PC-3 (cell line): ENCODE measurements around the gene FAM3B. TPM values are rescaled to one million over a fixed set of nuclear protein-coding genes. Genes with fewer than 3 reads are reported as not detected.
A peak's percentile ranks its signal among the peaks of the same experiment; 100 is the strongest.

Experiments used
- ATAC-seq: fragments of 200-7000 bp; cut with Tn5 transposase; 2 replicates; pipeline ENCODE4 v1.9.1; 2020; ENCODE audit warnings: mild to moderate bottlenecking, moderate library complexity
- BruUV-seq: library from RNA; stranded (reverse); fragments of 400-500 nt; replicated peaks from 2 replicates; lab custom pipeline; 2021; lab: Mats Ljungman, UMichigan
- CTCF ChIA-PET: fragments of 300-600 bp; sonication (Branson Sonifier 250); formaldehyde crosslinking; loops from one replicate; lab custom pipeline; 2022; ENCODE audit warnings: antibody characterized with exemption; lab: Charles Lee
- POLR2A ChIA-PET: fragments of 300-600 bp; sonication (Branson Sonifier 250); formaldehyde crosslinking; loops from one replicate; lab custom pipeline; 2022; ENCODE audit warnings: antibody characterized with exemption; ENCODE audit not compliant: unreplicated experiment; lab: Charles Lee
- DNase-seq: peaks from one replicate; pipeline ENCODE4 v3.0.0-alpha.2; 2015
- H2AFZ ChIP-seq: fragments of 300-600 bp; sonication (generic); 2 replicates; pipeline ENCODE4 v1.6.0; 2016; ENCODE audit warnings: antibody characterized with exemption, low read length
- H3F3A ChIP-seq: fragments of 300-600 bp; sonication (generic); one replicate; pipeline ENCODE4 v1.6.0; 2017; ENCODE audit warnings: antibody characterized with exemption, low read length, control low read depth, mild to moderate bottlenecking; ENCODE audit not compliant: unreplicated experiment
- H3K27ac ChIP-seq: fragments of 300-600 bp; sonication (generic); 2 replicates; pipeline ENCODE4 v1.5.1; 2016; ENCODE audit warnings: mild to moderate bottlenecking, low read length
- H3K27me3 ChIP-seq: fragments of 300-600 bp; sonication (generic); 2 replicates; pipeline ENCODE4 v1.6.1; 2016; ENCODE audit warnings: low read length, mixed read lengths
- H3K36me3 ChIP-seq: fragments of 300-600 bp; sonication (generic); 2 replicates; pipeline ENCODE4 v1.6.1; 2016; ENCODE audit warnings: low read depth, mixed run types, low read length, mixed read lengths
- H3K4me1 ChIP-seq: fragments of 300-600 bp; sonication (generic); 2 replicates; pipeline ENCODE4 v1.5.1; 2016; ENCODE audit warnings: low read length; ENCODE audit not compliant: insufficient read depth
- H3K4me2 ChIP-seq: fragments of 300-600 bp; sonication (generic); 2 replicates; pipeline ENCODE4 v1.6.0; 2016; ENCODE audit warnings: low read length
- H3K4me3 ChIP-seq: fragments of 300-600 bp; sonication (generic); 2 replicates; pipeline ENCODE4 v1.5.1; 2016; ENCODE audit warnings: mild to moderate bottlenecking, low read length, mixed read lengths
- H3K79me2 ChIP-seq: fragments of 300-600 bp; sonication (generic); 2 replicates; pipeline ENCODE4 v1.6.1; 2017; ENCODE audit warnings: low read length, mixed read lengths
- H3K9ac ChIP-seq: fragments of 300-600 bp; sonication (generic); 2 replicates; pipeline ENCODE4 v1.6.0; 2016; ENCODE audit warnings: mild to moderate bottlenecking, low read length
- H3K9me2 ChIP-seq: fragments of 300-600 bp; sonication (generic); replicated peaks from 2 replicates; pipeline ENCODE4 v1.6.1; 2016; ENCODE audit warnings: mixed run types, low read length, mixed read lengths
- H3K9me3 ChIP-seq: fragments of 300-600 bp; sonication (generic); 2 replicates; pipeline ENCODE4 v1.6.1; 2016; ENCODE audit warnings: low read length, mixed read lengths
- H4K20me1 ChIP-seq: fragments of 300-600 bp; sonication (generic); 2 replicates; pipeline ENCODE4 v1.6.1; 2016; ENCODE audit warnings: low read length, mixed read lengths
- CTCF ChIP-seq: fragments of 300-600 bp; sonication (generic); conservative IDR thresholded peaks from 2 replicates; pipeline ENCODE4 v1.5.1; 2017; ENCODE audit warnings: antibody characterized with exemption, low read depth, mild to moderate bottlenecking, low read length
- EZH2 ChIP-seq: fragments of 300-600 bp; sonication (generic); IDR thresholded peaks from one replicate; pipeline ENCODE4 v1.6.1; 2017; ENCODE audit warnings: antibody characterized with exemption, mild to moderate bottlenecking, low read length; ENCODE audit not compliant: unreplicated experiment
- EZH2phosphoT487 ChIP-seq: fragments of 300-600 bp; sonication (generic); IDR thresholded peaks from 2 replicates; pipeline ENCODE4 v1.6.1; 2018; ENCODE audit warnings: mild to moderate bottlenecking, antibody characterized with exemption, low read length, borderline replicate concordance
- intact Hi-C: fragments of 100-400 bp; cut with micrococcal nuclease; formaldehyde crosslinking; loops from 2 replicates; pipeline ENCODE4 v1.9.0; 2023
- total RNA-seq: library from RNA; depleted of rRNA; stranded (reverse); fragments of >200 nt; gene quantifications from 2 replicates; pipeline ENCODE4 v1.2.3, GENCODE V29; 2014

The FAM3B gene
- total RNA-seq, 1 experiment from 2014 or later: not detected

GRCh38 chr21:41365377-41366107, 48.9 kb downstream of the FAM3B start:
- H3K27ac ChIP-seq: no peak overlapping the region
- H3K36me3 ChIP-seq: no peaks in the 10 kb centered on the region
- no peak overlapping the region for H3K4me3 ChIP-seq
- H3K79me2 ChIP-seq: no peaks in the 10 kb centered on the region
- no peak overlapping the region for H3K9ac ChIP-seq
- peaks cover 15% of the 10 kb centered on the region for H3K4me1 ChIP-seq
- H3K9me3 ChIP-seq: no peaks in the 10 kb centered on the region
- H3K27me3 ChIP-seq: no peaks in the 10 kb centered on the region
- BruUV-seq: no TSS peak
- TF ChIP-seq EZH2 (no peak), CTCF (no peak), EZH2phosphoT487 (no peak)
- DNase-seq (no peak), ATAC-seq (no peak)
- no peaks in the 10 kb centered on the region for H3K9me2 ChIP-seq
- POLR2A ChIA-PET: no interaction called here
- intact Hi-C loops: loop anchor here (10.0 kb wide), 1 partner anchor 89 kb away; no protein-coding TSS in a partner anchor
- CTCF ChIA-PET: no interaction called here
- no peak overlapping the region for H3K4me2 ChIP-seq
- H3F3A ChIP-seq: no peaks in the 10 kb centered on the region
- no peak overlapping the region for H2AFZ ChIP-seq
- no peaks in the 10 kb centered on the region for H4K20me1 ChIP-seq

- DNase-seq: peak; percentile 89
- Histone ChIP-seq H3K27ac (peak overlapping the region; percentile 46), H4K20me1 (no peaks in the 10 kb centered on the region), H3K9me3 (no peaks in the 10 kb centered on the region), H3K79me2 (no peaks in the 10 kb centered on the region), H3K4me2 (peak overlapping the region; percentile 74), H3K36me3 (no peaks in the 10 kb centered on the region), H3K27me3 (no peaks in the 10 kb centered on the region), H3K9me2 (no peaks in the 10 kb centered on the region), H3K4me3 (peak overlapping the region; percentile 43; the same call in 1 of the 2 replicates), H3K4me1 (peaks cover 15% of the 10 kb centered on the region), H2AFZ (peak overlapping the region; percentile 78), H3K9ac (0 out of 2 replicates have a peak overlapping the region, but pooled peaks have one; percentile 24), H3F3A (no peaks in the 10 kb centered on the region)
- POLR2A ChIA-PET: no interaction called here
- intact Hi-C loops: loop anchor here (10.0 kb wide), 1 partner anchor 88 kb away; no protein-coding TSS in a partner anchor
- ATAC-seq: peak; percentile 95
- no TSS peak for BruUV-seq
- TF ChIP-seq CTCF (no peak), EZH2 (no peak), EZH2phosphoT487 (no peak)
- CTCF ChIA-PET: no interaction called here
These were observed 50.0 kb downstream of the FAM3B start for GRCh38 chr21:41366522-41367151.
